SU-DHL-6 (cell line): Measurements from ENCODE around the gene KSR1.
"Not testable (repeated sequence)": the region's sequence is repeated elsewhere in the genome, so short reads cannot be mapped to it uniquely, and the experiment has no call there.

Experiments used
- H2AFZ ChIP-seq: fragments of 200-600 bp; sonication (generic); 2 replicates; pipeline ENCODE4 v1.6.1; 2014; ENCODE audit warnings: low read depth, mild to moderate bottlenecking, moderate library complexity, mixed read lengths, antibody characterized with exemption, low read length; ENCODE audit not compliant: severe bottlenecking
- H3F3A ChIP-seq: fragments of 200-600 bp; shearing (Covaris generic); 2 replicates; pipeline ENCODE4 v1.6.0; 2016; ENCODE audit warnings: antibody characterized with exemption, mild to moderate bottlenecking; ENCODE audit not compliant: insufficient read depth
- H3K27ac ChIP-seq: fragments of 200-600 bp; sonication (generic); 2 replicates; pipeline ENCODE4 v1.5.1; 2016; ENCODE audit warnings: low read depth, mild to moderate bottlenecking, low read length, moderate library complexity, mixed read lengths
- H3K27me3 ChIP-seq: fragments of 200-600 bp; sonication (generic), shearing (Covaris generic); 2 replicates; pipeline ENCODE4 v1.6.0; 2014; ENCODE audit warnings: mild to moderate bottlenecking, low read length
- H3K36me3 ChIP-seq: fragments of 200-600 bp; sonication (generic); 2 replicates; pipeline ENCODE4 v1.6.1; 2014; ENCODE audit warnings: mild to moderate bottlenecking, low read length, mixed read lengths
- H3K4me2 ChIP-seq: fragments of 300-600, 200-600 bp; shearing (Covaris generic), sonication (generic); 2 replicates; pipeline ENCODE4 v1.6.0; 2014; ENCODE audit warnings: low read length, low read depth, mild to moderate bottlenecking; ENCODE audit not compliant: poor library complexity, severe bottlenecking
- H3K4me3 ChIP-seq: fragments of 200-600 bp; sonication (generic); 2 replicates; pipeline ENCODE4 v1.5.1; 2014; ENCODE audit warnings: antibody characterized with exemption, low read length, mild to moderate bottlenecking, mixed read lengths; ENCODE audit not compliant: insufficient read depth, poor library complexity, severe bottlenecking
- H3K79me2 ChIP-seq: fragments of 200-600 bp; sonication (generic); 2 replicates; pipeline ENCODE4 v1.6.1; 2014; ENCODE audit warnings: mild to moderate bottlenecking, low read length, moderate library complexity; ENCODE audit not compliant: insufficient read depth
- H3K9ac ChIP-seq: fragments of 200-600 bp; sonication (generic); 2 replicates; pipeline ENCODE4 v1.7.0; 2014; ENCODE audit warnings: mild to moderate bottlenecking, low read length
- H3K9me2 ChIP-seq: fragments of 200-600 bp; sonication (generic); replicated peaks from 2 replicates; pipeline ENCODE4 v1.6.1; 2014; ENCODE audit warnings: low read length; ENCODE audit not compliant: insufficient read depth
- H3K9me3 ChIP-seq: fragments of 200-600 bp; sonication (generic); 2 replicates; pipeline ENCODE4 v1.6.1; 2014; ENCODE audit warnings: low read length, mixed read lengths; ENCODE audit not compliant: insufficient read depth
- H4K20me1 ChIP-seq: fragments of 200-600 bp; sonication (generic); 2 replicates; pipeline ENCODE4 v1.6.1; 2014; ENCODE audit warnings: low read depth, mild to moderate bottlenecking, antibody characterized with exemption, low read length, moderate library complexity, mixed read lengths
- CTCF ChIP-seq: fragments of 200-600 bp; sonication (generic); IDR thresholded peaks from one replicate; pipeline ENCODE4 v1.5.1; 2017; ENCODE audit warnings: antibody characterized with exemption, mild to moderate bottlenecking, low read length, moderate library complexity; ENCODE audit not compliant: insufficient read depth, poor library complexity, severe bottlenecking
- EZH2phosphoT487 ChIP-seq: fragments of 200-600 bp; sonication (generic), shearing (Covaris generic); conservative IDR thresholded peaks from 2 replicates; pipeline ENCODE4 v1.6.1; 2018; ENCODE audit warnings: mild to moderate bottlenecking, antibody characterized with exemption, low read length, moderate library complexity, mixed read lengths

Gene KSR1

DNA sequence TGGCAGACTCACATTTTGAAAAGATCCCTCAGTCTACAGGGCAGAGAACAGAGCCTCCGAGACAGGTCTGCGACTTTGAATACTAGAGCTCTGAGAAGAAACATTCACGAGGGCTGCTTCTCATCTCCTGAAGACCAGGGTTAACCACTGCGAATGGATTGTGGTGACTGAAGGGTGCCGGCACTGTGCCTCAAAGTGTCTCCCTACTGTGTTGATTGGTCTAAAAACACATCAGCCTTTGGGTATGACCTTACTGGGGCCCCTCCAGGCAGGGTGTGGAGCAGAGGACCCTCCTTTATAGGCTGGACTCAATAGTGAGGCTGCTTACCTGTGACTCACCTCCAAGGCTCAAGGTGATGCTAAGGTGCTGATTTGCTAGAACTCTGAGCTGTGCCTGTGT, 172.1 kb downstream of the KSR1 start:
- H3F3A ChIP-seq, result no peaks in the 10 kb centered on the region
- no peaks in the 10 kb centered on the region for H3K36me3 ChIP-seq
- no peak overlapping the region for H3K27ac ChIP-seq
- H3K4me3 ChIP-seq, result no peak overlapping the region
- no peak overlapping the region for H3K4me2 ChIP-seq
- H2AFZ ChIP-seq, result no peak overlapping the region
- H3K27me3 ChIP-seq, result no peaks in the 10 kb centered on the region
- H3K9me3 ChIP-seq, result no peaks in the 10 kb centered on the region
- H4K20me1 ChIP-seq, result no peaks in the 10 kb centered on the region
- H3K9me2 ChIP-seq, result no peaks in the 10 kb centered on the region
- no peak overlapping the region for H3K9ac ChIP-seq
- TF ChIP-seq EZH2phosphoT487 (no peak), CTCF (no peak)
- no peaks in the 10 kb centered on the region for H3K79me2 ChIP-seq

DNA sequence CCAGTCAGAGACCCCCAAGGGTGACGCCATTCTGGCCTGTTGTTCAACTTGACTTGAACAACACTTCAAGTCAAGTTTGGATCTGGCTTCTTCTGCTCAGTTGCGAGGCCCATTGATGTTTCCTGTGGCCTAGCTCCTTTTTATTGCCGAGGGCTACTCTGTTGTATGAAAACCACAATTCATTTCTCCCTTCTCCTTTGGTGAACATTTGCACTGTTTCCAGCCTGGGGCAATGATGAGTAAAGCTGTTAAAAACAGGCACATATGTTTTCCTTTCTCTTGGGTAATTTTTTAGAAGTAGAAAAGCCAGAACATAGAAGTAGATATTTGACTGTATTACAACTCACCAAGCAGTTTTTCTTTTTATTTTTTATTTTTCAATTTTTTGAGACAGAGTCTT, 173.0 kb downstream of the KSR1 start:
- not testable (repeated sequence) for H4K20me1 ChIP-seq, H3K36me3 ChIP-seq, H3K4me3 ChIP-seq, H3K9me3 ChIP-seq, H3K27me3 ChIP-seq, H3F3A ChIP-seq, H3K4me2 ChIP-seq, H3K9me2 ChIP-seq, H3K9ac ChIP-seq, H3K27ac ChIP-seq, H2AFZ ChIP-seq, H3K79me2 ChIP-seq

GRCh38 chr17:27630607-27631410, 174.6 kb downstream of the KSR1 start, which contains the start of gene LGALS9:
TSS of gene LGALS9 (plus strand) at chr17:27631188. CDS start at chr17:27631266, 78 bp downstream.
- TF ChIP-seq EZH2phosphoT487, result no peak
- no peak for TF ChIP-seq CTCF
- Histone ChIP-seq H3K4me2 (no peak within 1 kb of the TSS), H3K9me2 (no peaks in the 10 kb centered on the region), H3K27me3 (no peaks in the 10 kb centered on the region), H3K79me2 (no peaks in the 10 kb centered on the region), H3K9me3 (no peaks in the 10 kb centered on the region), H2AFZ (no peak within 1 kb of the TSS), H3K9ac (no peak within 1 kb of the TSS), H3K27ac (no peak within 1 kb of the TSS), H3F3A (no peaks in the 10 kb centered on the region), H4K20me1 (no peaks in the 10 kb centered on the region), H3K36me3 (no peaks in the 10 kb centered on the region), H3K4me3 (no peak within 1 kb of the TSS)

GRCh38 chr17:27631411-27631760, 175.1 kb downstream of the KSR1 start:
- Histone ChIP-seq H4K20me1 (no peaks in the 10 kb centered on the region), H3K79me2 (no peaks in the 10 kb centered on the region), H3K9me2 (no peaks in the 10 kb centered on the region), H3K27ac (no peak overlapping the region), H3F3A (no peaks in the 10 kb centered on the region), H3K9me3 (no peaks in the 10 kb centered on the region), H2AFZ (no peak overlapping the region), H3K4me3 (no peak overlapping the region), H3K9ac (no peak overlapping the region), H3K27me3 (no peaks in the 10 kb centered on the region), H3K4me2 (no peak overlapping the region), H3K36me3 (no peaks in the 10 kb centered on the region)
- TF ChIP-seq EZH2phosphoT487, result no peak
- no peak for TF ChIP-seq CTCF
